Body of pancreas (tissue), 4 donors: ENCODE measurements around the gene GLT8D2. TPM values are rescaled to one million over a fixed set of nuclear protein-coding genes. Genes with fewer than 3 reads are reported as not detected.

Experiments
- ATAC-seq: fragments of 150-250 bp; one replicate; pipeline ENCODE4 v1.9.1; 2016
- DNase-seq, 4 donors: peaks; one replicate each; pipeline ENCODE4 v3.0.0-alpha.2; 2019
- H3K27ac ChIP-seq, 4 donors: fragments of 200-600 bp; sonication (generic); 1 replicate in 3 of 4; 2 replicates in 1 of 4; pipeline versions ENCODE4 v1.5.1 to v1.6.1; 2016 to 2019; ENCODE audit warnings: mild to moderate bottlenecking in 1 of 4, mixed read lengths in 1 of 4, moderate library complexity in 1 of 4
- H3K27me3 ChIP-seq, 2 donors: fragments of 200-600 bp; sonication (generic); one replicate each; pipeline ENCODE4 v1.6.0; 2016; ENCODE audit warnings: mild to moderate bottlenecking in 1 of 2
- H3K36me3 ChIP-seq, 2 donors: fragments of 200-600 bp; sonication (generic); replicated peaks in 1 of 2; 2 replicates each; pipeline ENCODE4 v1.5.1; 2016; ENCODE audit warnings: low read depth in 2 of 2; ENCODE audit not compliant: insufficient read depth in 1 of 2
- H3K4me1 ChIP-seq: fragments of 200-600 bp; sonication (generic); one replicate; pipeline ENCODE4 v1.6.0; 2016
- H3K4me3 ChIP-seq, 2 donors: fragments of 200-600 bp; sonication (generic); 1 replicate in 1 of 2; 2 replicates in 1 of 2; pipeline ENCODE4 v1.5.1; 2016 to 2019
- H3K9me3 ChIP-seq, 3 donors: fragments of 200-600 bp; sonication (generic); 1 replicate in 2 of 3; 2 replicates in 1 of 3; pipeline ENCODE4 v1.5.1; 2016
- POLR2A ChIP-seq, 3 donors: fragments of 450-650 bp; IDR thresholded peaks; one replicate each; pipeline ENCODE4 v1.6.1; 2016; ENCODE audit warnings: antibody characterized with exemption in 3 of 3, mild to moderate bottlenecking in 2 of 3
- WGBS, 2 donors: methylation state at CpG; one replicate each; pipeline ENCODE4 v1.1.5; 2017; 5-methylcytosine and 5-hydroxymethylcytosine counted together
- intact Hi-C: fragments of 100-400 bp; cut with DNase I; formaldehyde crosslinking; loops from one replicate; pipeline ENCODE4 v1.15.1; 2023
- total RNA-seq, 2 donors: library from RNA; depleted of rRNA; stranded (reverse); fragments of >200 nt; gene quantifications; one replicate each; pipeline ENCODE4 v1.1.0, GENCODE V29; 2016
- TF ChIP-seq, protein P1 (sequence below), 7 experiments: fragments of 450-650 bp in 4 of 7; fragments of 200-600 bp in 3 of 7; sonication (generic) in 3 of 7; IDR thresholded peaks; one replicate each; pipeline ENCODE4 v1.5.1; 2016 to 2019; ENCODE audit warnings: antibody characterized with exemption in 7 of 7

GLT8D2 gene
- total RNA-seq, 2 donors from 2014 or later = 0.99 to 6.0 TPM

DNA sequence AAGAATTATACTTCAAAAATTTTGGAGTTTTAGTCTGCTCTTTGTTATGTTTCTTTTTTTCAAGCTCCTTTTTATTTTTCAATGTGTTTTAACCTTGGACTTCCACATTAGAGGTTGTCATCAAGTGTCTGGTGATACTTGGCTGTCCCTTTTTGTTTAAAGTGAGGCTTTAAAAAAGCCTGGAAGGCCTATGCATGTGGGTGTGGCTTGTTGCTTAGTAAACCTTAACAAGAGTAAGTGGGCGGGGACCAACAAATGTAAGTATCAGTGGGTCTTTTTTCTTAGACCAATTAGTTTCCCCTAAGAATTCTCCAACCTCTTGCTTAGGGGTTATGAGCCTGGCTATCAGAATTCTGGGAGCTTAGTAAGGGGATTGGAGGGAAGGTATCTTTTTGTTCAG lies 40.7 kb upstream of the GLT8D2 start:
- WGBS, 2 donors = 100% methylated on average over 1 of the region's 1 CpG
- intact Hi-C loops = no loop called here

DNA sequence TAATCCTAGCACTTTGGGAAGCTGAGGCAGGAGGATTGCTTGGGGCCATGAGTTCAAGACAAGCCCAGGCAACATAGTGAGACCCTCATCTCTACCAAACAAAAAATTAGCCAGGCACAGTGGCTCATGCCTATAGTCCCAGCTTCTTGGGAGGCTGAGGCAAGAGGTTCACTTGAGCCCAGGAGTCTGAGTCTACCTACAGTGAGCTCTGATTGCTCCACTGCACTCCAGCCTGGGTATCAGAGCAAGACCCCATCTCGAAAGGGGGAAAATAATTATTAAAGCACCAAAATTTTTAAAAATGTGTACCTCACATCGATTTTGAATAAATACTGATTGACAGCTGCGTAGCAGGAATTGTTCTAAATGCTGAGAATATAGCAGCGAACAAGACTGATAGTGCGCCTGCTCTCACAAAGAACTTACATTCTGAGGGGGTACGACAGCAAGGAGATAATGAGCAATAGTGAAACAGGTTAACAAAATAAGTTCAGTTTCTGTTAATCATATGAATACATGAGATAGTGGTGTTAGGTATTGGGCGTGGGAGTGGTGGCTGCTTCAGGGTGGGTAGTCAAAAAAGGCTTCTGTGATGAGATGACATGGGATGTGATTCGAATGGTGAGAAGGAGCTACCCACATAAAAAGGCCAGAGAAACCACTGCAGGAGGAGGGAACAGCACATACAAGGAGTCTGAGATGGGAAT lies 33.9 kb upstream of the GLT8D2 start:
- no peak for TF ChIP-seq POLR2A (IDR thresholded peaks at IDR 0.05)
- TF ChIP-seq, protein P1, sequence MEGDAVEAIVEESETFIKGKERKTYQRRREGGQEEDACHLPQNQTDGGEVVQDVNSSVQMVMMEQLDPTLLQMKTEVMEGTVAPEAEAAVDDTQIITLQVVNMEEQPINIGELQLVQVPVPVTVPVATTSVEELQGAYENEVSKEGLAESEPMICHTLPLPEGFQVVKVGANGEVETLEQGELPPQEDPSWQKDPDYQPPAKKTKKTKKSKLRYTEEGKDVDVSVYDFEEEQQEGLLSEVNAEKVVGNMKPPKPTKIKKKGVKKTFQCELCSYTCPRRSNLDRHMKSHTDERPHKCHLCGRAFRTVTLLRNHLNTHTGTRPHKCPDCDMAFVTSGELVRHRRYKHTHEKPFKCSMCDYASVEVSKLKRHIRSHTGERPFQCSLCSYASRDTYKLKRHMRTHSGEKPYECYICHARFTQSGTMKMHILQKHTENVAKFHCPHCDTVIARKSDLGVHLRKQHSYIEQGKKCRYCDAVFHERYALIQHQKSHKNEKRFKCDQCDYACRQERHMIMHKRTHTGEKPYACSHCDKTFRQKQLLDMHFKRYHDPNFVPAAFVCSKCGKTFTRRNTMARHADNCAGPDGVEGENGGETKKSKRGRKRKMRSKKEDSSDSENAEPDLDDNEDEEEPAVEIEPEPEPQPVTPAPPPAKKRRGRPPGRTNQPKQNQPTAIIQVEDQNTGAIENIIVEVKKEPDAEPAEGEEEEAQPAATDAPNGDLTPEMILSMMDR (IDR thresholded peaks at IDR 0.05) = no peak
- WGBS, 2 donors = 87 to 89% methylated on average over 8 of the region's 8 CpGs
- Histone ChIP-seq H3K4me1 (peaks cover under 1% of the 10 kb centered on the region), H3K4me3 (no peak overlapping the region), H3K36me3 (peaks cover 0 to 31% of the 10 kb centered on the region in 2 donors), H3K27me3 (no peaks in the 10 kb centered on the region), H3K27ac (no peak overlapping the region), H3K9me3 (peaks cover 0 to 4% (median 0%) of the 10 kb centered on the region in 3 donors)
- intact Hi-C loops = no loop called here
- no peak for ATAC-seq
- no peak for DNase-seq

More for the DNA sequence above, 40.7 kb upstream of the GLT8D2 start:
- no peak for ATAC-seq
- TF ChIP-seq, protein P1 (IDR thresholded peaks at IDR 0.05) = no peak
- TF ChIP-seq POLR2A (IDR thresholded peaks at IDR 0.05) = no peak
- no peaks in the 10 kb centered on the region for H3K27me3 ChIP-seq
- H3K9me3 ChIP-seq = no peaks in the 10 kb centered on the region
- no peaks in the 10 kb centered on the region for H3K4me1 ChIP-seq
- H3K4me3 ChIP-seq = no peak overlapping the region
- no peak for DNase-seq
- peaks cover 0 to 32% of the 10 kb centered on the region in 2 donors for H3K36me3 ChIP-seq
- no peak overlapping the region for H3K27ac ChIP-seq

DNA sequence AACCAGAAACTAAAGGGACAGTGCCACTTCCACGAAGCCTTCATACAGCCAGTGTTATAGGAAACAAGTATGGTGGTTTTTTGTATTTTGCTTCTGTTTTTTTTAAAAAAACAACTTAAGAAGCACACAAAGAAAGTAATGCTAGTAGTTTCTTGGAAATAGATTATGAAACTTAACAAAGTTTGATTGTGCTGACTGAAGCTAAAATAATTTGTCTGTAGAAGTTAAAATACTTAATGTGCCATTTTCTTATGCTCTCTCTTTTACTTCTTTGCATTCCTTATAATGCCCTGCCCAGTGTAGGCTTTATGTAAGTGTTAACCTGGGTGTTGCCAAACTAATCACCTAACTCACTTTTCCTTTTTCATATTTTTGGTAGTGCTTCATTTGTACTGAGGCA lies 30.8 kb upstream of the GLT8D2 start:
- no peak overlapping the region for H3K4me3 ChIP-seq
- H3K27ac ChIP-seq = no peak overlapping the region
- no peak for TF ChIP-seq POLR2A (IDR thresholded peaks at IDR 0.05)
- TF ChIP-seq, protein P1 (IDR thresholded peaks at IDR 0.05) = no peak
- DNase-seq (no peak), ATAC-seq (no peak)
- intact Hi-C loops = no loop called here
- peaks cover 0 to 13% of the 10 kb centered on the region in 2 donors for H3K36me3 ChIP-seq
- WGBS, 2 donors = 73 to 84% methylated on average over 1 of the region's 1 CpG
- peaks cover 0 to 4% (median 0%) of the 10 kb centered on the region in 3 donors for H3K9me3 ChIP-seq
- H3K27me3 ChIP-seq = no peaks in the 10 kb centered on the region
- H3K4me1 ChIP-seq = peaks cover 5% of the 10 kb centered on the region

DNA sequence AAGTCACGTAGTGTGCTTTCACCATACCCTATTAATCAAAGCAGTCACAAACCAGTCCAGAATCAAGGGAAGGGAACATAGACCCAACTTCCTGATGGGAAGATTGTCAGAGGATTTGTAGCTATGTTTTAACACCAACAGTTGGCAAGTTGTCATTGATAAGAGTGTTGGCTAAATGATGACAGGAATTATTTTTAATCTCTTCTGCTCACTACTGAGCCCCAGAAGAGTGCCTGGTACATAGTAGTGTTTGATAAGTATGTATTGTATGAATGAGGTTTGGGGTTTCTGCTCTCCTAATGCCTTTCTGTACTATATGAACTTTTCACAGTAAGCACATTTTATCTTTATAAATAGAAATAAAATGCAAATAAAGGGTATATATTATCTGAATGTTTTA lies 29.0 kb upstream of the GLT8D2 start:
- DNase-seq (no peak), ATAC-seq (no peak)
- TF ChIP-seq, protein P1 (IDR thresholded peaks at IDR 0.05) = no peak
- no peak for TF ChIP-seq POLR2A (IDR thresholded peaks at IDR 0.05)
- peaks cover 0 to 11% of the 10 kb centered on the region in 2 donors for H3K36me3 ChIP-seq
- no peaks in the 10 kb centered on the region for H3K27me3 ChIP-seq
- H3K4me3 ChIP-seq = no peak overlapping the region
- intact Hi-C loops = no loop called here
- peaks cover 0 to 4% (median 0%) of the 10 kb centered on the region in 3 donors for H3K9me3 ChIP-seq
- WGBS, 2 donors = 60 to 62% methylated on average over 1 of the region's 1 CpG
- no peak overlapping the region for H3K27ac ChIP-seq
- peaks cover 5% of the 10 kb centered on the region for H3K4me1 ChIP-seq

DNA sequence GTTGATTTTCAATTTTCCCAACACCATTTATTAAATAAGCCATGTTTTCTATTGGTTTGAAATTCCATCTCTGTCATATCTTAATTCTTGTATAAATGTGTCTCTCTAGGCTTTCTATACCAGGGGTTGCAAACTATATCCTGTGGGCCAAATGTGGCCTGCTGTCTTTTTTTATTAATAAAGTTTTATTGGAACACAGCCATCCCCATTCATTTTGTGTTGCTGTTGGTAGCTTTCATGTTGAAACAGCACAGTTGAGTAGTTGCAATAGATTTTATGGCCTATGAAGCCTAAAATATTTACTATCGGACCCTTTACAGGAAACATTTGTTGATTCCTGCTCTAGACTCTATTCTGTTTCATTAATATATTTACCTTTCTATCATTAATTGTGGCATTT lies 23.7 kb upstream of the GLT8D2 start:
- no peak overlapping the region for H3K4me3 ChIP-seq
- 93 to 96% methylated on average over 1 of the region's 1 CpG for WGBS, 2 donors
- no peaks in the 10 kb centered on the region for H3K9me3 ChIP-seq
- no peak for ATAC-seq
- intact Hi-C loops = no loop called here
- no peak for DNase-seq
- H3K27ac ChIP-seq = no peak overlapping the region
- TF ChIP-seq POLR2A (IDR thresholded peaks at IDR 0.05) = no peak
- TF ChIP-seq, protein P1 (IDR thresholded peaks at IDR 0.05) = no peak
- peaks cover 2% of the 10 kb centered on the region for H3K4me1 ChIP-seq
- no peaks in the 10 kb centered on the region for H3K27me3 ChIP-seq
- H3K36me3 ChIP-seq = peaks cover 0 to 5% of the 10 kb centered on the region in 2 donors
